SJSA1 (cell line): ENCODE data around the gene EML6. TPM values are rescaled to one million over a fixed set of nuclear protein-coding genes. Genes with fewer than 3 reads are reported as not detected.

ENCODE experiments used
- DNase-seq, 2 experiments: peaks; one replicate each; pipeline ENCODE4 v3.0.0-alpha.2; 2015 to 2020; ENCODE audit warnings: low spot score in 2 of 2, low read depth in 1 of 2
- H3K27ac ChIP-seq: fragments of 250-450 bp; sonication (Bioruptor Pico); 2 replicates; pipeline ENCODE4 v1.5.1; 2020; ENCODE audit warnings: mild to moderate bottlenecking, moderate library complexity
- H3K27me3 ChIP-seq: fragments of 250-450 bp; sonication (Bioruptor Pico); replicated peaks from 2 replicates; pipeline ENCODE4 v1.5.1; 2020; ENCODE audit warnings: mild to moderate bottlenecking, moderate library complexity
- H3K36me3 ChIP-seq: fragments of 250-450 bp; sonication (Bioruptor Pico); 2 replicates; pipeline ENCODE4 v1.5.1; 2020; ENCODE audit warnings: mild to moderate bottlenecking
- H3K4me1 ChIP-seq: fragments of 250-450 bp; sonication (Bioruptor Pico); replicated peaks from 2 replicates; pipeline ENCODE4 v1.6.1; 2021; ENCODE audit warnings: mild to moderate bottlenecking
- H3K4me3 ChIP-seq: fragments of 250-450 bp; sonication (Bioruptor Pico); 2 replicates; pipeline ENCODE4 v1.5.1; 2020; ENCODE audit warnings: mild to moderate bottlenecking
- H3K9me3 ChIP-seq: fragments of 250-450 bp; sonication (Bioruptor Pico); replicated peaks from 2 replicates; pipeline ENCODE4 v1.5.1; 2020; ENCODE audit warnings: mild to moderate bottlenecking
- total RNA-seq: library from RNA; depleted of rRNA; stranded (reverse); fragments of >200 nt; shearing (Covaris generic); gene quantifications from 2 replicates; pipeline ENCODE4 v1.2.3, GENCODE V29; 2014

The EML6 gene
- total RNA-seq, 1 experiment from 2014 or later: 1.3 TPM

DNA sequence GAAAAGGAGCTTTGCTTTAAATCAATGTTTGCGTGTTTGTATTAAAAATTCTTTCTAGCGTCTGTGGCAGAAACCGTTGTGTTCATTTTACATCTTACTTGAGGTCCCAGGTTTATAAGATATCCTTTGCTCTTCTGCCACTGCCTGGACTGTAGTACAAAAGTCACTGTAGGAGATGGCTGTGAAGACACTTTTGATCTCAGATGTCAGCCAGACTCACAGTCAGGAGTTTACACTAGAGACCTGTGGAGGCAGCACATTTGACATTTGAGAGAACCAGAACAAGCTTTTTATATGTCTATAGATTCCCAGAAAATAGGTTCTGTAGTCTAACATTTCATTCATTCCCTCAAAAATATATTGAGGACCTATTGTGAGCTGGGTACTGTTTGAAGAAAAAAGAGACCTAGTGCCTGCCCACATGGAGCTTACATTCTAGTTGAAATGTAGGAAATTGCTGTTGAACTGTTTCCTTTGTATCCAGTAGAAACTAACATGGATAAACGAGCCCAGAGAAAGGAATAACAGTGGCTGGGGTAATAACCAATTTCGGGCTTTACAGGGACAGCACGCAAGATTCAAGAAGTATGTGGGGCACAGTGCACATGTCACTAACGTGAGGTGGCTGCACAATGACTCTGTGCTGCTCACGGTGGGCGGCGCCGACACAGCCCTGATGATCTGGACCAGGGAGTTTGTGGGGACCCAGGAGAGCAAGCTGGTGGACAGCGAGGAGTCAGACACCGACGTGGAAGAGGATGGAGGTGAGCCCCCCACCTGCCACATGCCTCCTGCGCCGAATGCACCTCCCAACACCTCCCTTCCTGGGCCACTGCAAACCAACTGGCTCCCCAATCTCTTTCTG lies 204.5 kb downstream of the EML6 start:
- Histone ChIP-seq H3K4me3 (no peak overlapping the region), H3K27me3 (no peaks in the 10 kb centered on the region), H3K36me3 (no peaks in the 10 kb centered on the region), H3K27ac (no peak overlapping the region), H3K4me1 (no peaks in the 10 kb centered on the region), H3K9me3 (no peaks in the 10 kb centered on the region; the same call in 1 of the 2 replicates)
- no peak for DNase-seq

DNA sequence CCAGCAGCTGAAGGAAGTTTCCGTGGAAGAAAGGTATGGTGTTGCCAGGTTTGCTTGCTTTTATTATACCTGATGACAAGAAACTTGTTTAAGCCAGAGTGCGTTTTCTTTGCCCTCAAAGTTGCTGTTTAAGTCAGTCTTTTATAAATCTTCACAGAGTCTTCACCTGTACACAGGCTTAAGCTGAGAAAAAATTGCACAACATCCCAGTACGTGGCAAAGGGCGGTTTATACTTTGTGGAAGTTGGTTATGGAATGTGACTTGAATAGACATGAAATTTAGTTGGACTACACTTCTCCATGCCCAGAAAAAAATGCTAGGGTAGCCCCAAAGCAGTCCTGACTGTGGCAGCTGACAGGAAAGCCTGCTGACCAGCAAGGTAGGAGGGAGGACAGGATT lies 205.3 kb downstream of the EML6 start:
- Histone ChIP-seq H3K27me3 (no peaks in the 10 kb centered on the region), H3K4me1 (no peaks in the 10 kb centered on the region), H3K9me3 (no peaks in the 10 kb centered on the region; the same call in 1 of the 2 replicates), H3K27ac (no peak overlapping the region), H3K36me3 (no peaks in the 10 kb centered on the region), H3K4me3 (no peak overlapping the region)
- no peak for DNase-seq

DNA sequence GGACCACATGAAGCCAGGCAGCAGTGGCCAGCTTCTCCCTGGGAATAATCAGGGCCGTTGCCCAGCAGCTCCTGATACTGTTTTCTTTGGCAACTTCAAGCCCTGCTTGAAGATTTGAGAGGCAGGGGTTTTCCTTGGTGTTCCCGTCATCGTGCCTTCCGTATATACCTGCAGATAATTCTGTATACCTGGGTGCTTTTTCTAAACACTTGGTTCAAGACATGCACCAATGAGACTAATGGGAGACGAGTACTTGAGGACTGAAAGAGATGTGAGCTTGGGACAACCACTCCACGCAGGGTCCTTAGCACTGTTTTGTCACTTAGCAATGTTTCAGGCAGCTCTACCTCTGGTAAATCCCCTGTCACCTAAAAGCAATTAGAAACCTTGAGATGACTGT lies 208.0 kb downstream of the EML6 start:
- DNase-seq: no peak
- no peaks in the 10 kb centered on the region for H3K27me3 ChIP-seq
- H3K4me1 ChIP-seq: no peaks in the 10 kb centered on the region
- H3K27ac ChIP-seq: no peak overlapping the region
- H3K4me3 ChIP-seq: no peak overlapping the region
- no peaks in the 10 kb centered on the region for H3K36me3 ChIP-seq
- no peaks in the 10 kb centered on the region; the same call in 1 of the 2 replicates for H3K9me3 ChIP-seq

DNA sequence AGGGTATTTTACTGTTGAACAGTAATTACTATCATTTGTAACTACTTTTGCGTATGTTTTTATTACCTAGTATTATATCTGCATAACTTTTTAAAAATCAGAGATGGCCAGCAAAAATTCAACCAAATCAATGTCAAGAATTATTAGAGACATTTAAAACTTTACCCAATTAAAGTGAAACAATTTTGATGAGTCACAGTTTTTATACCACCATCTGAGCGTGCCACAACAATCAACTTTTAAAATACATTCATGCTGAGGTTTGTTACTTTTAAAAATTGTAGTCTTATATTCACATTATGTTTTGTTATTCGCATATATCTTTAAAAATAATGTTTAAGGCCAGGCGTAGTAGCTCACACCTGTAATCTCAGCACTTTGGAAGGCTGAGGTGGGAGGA lies 211.9 kb downstream of the EML6 start:
- H3K27me3 ChIP-seq: no peaks in the 10 kb centered on the region
- H3K9me3 ChIP-seq: no peaks in the 10 kb centered on the region; the same call in 1 of the 2 replicates

DNA sequence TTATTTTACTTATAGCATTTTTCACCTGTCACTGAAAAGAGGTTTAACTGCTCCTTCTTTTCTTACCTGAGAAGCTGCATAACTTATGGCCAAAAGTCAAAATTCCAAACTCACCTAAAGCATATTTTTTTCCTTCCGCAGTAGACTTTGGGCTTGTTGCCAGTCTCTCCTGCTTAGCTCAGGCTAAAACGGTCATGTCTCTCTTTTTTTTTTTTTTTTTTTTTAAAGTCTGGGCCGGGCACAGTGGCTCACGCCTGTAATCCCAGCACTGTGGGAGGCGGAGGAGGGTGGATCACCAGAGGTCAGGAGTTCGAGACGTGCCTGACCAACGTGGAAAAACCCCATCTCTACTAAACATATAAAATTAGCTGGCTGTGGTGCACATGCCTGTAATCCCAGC lies 213.3 kb downstream of the EML6 start:
- Histone ChIP-seq H3K4me3 (no peak overlapping the region), H3K9me3 (no peaks in the 10 kb centered on the region; the same call in 1 of the 2 replicates), H3K27me3 (no peaks in the 10 kb centered on the region), H3K27ac (no peak overlapping the region), H3K36me3 (no peaks in the 10 kb centered on the region), H3K4me1 (no peaks in the 10 kb centered on the region)
- DNase-seq: no peak

More for the DNA sequence above, 211.9 kb downstream of the EML6 start:
- no peak for DNase-seq
- H3K27ac ChIP-seq: no peak overlapping the region
- no peak overlapping the region for H3K4me3 ChIP-seq
- no peaks in the 10 kb centered on the region for H3K36me3 ChIP-seq
- no peaks in the 10 kb centered on the region for H3K4me1 ChIP-seq

DNA sequence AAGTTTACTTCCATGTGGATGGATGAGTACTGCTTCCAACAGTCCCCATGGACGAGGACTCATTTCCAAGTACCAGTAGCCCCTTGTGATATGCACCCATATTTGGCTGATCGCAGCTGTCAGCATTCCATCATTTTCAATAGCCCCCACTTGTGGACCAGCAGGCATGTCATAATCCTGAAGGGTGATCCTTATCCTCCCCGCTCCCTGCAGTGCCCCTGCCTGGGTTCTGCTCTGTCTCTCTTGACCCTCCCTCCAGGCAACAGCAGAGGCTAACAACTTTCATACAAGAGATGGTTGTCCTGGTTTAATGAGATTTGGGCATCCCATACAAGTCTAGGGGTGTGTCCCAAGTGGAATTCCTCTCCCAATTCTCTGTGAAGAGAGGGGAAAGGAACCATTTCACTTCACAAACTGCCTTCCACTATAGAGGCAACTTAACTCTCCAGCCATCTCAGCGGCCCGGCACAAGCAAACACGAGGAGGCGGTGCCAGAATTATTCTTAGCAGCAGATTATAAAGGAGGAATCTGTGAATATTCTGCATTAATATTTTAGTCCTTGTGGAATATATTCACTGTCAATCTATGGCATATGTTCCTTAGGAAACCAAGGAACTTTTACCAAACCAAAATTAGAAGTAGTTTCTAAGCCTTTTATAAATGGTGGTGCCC lies 216.1 kb downstream of the EML6 start:
- DNase-seq: no peak
- Histone ChIP-seq H3K36me3 (no peaks in the 10 kb centered on the region), H3K4me3 (no peak overlapping the region), H3K27me3 (no peaks in the 10 kb centered on the region), H3K9me3 (no peaks in the 10 kb centered on the region), H3K27ac (no peak overlapping the region), H3K4me1 (no peaks in the 10 kb centered on the region)

DNA sequence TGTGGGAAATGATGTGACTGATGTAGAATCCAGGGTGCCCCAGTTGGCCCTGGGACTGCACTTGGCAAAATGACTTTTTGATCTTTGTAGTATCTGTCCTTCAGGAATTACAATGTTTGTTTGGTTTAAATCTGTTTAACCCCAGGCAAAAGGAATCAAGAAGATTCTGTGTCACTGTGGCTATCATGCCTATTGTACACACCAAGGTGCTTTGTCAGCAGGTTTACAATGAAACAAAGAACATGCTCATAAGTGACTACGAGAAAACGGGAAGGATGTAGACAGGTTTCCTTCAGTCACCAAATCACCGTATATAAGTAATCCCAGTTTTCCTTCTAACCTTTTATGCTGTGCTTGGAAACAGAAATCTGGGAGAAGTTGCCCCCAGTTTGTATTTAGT lies 217.3 kb downstream of the EML6 start:
- Histone ChIP-seq H3K27ac (no peak overlapping the region), H3K36me3 (no peaks in the 10 kb centered on the region), H3K4me3 (no peak overlapping the region), H3K4me1 (no peaks in the 10 kb centered on the region), H3K27me3 (no peaks in the 10 kb centered on the region), H3K9me3 (no peaks in the 10 kb centered on the region)
- DNase-seq: no peak

DNA sequence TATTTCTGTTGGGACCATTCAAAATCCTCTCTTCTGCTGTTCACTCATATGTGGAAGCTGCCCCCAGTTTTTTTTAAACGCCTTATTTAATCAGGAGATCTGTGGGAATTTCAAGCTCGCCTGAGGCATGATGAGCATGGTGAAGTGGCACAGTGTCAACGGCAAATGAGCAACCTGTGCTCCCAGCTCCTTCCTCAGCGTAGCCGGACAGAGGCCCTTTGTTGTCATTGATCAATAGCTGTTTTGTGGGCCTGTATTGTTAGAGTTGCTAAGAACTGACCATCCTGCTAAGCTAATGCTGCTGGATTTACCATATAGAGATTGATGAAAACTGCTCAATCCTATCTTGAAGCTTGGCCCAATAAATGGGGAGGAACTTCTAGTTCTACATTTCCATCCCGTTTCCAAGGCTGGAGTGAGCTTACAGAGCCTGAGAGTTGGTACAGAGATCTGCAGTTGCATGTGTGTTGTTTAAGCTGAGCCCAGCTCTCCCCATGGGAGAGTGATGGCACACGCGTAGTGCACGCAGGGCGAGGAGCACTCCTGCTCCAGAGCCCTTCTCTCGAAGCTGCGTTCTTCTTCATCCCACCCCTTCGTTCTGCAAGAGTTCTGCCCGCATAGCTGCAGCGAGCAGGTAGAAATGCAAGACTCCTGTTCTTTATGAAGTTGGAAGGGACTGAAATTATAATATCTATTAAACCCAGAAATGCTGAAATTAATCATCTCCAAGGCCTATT lies 218.0 kb downstream of the EML6 start:
- no peaks in the 10 kb centered on the region for H3K36me3 ChIP-seq
- DNase-seq: no peak
- no peak overlapping the region for H3K4me3 ChIP-seq
- no peaks in the 10 kb centered on the region for H3K27me3 ChIP-seq
- H3K4me1 ChIP-seq: no peaks in the 10 kb centered on the region
- H3K27ac ChIP-seq: no peak overlapping the region
- no peaks in the 10 kb centered on the region for H3K9me3 ChIP-seq

DNA sequence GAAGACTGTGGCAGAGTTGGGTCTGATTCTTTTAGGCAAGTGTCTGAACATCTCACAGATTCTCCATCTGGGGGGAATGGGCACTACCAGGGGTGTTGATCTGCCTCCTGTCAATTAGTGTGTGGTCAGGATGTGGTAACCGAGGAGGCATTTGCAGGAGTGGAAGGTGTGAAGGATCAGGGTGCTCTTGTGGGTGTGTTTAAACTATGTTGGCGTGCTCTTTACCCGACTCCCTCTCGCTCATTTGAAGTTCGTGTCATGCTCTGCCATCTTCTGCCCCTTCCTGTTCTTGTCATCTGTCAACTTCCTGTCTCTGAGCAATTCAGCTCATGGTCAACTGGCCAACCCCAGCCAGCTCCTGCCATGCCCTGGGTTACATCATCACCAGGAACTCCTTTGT lies 218.9 kb downstream of the EML6 start:
- H3K27ac ChIP-seq: no peak overlapping the region
- no peaks in the 10 kb centered on the region for H3K27me3 ChIP-seq
- H3K4me1 ChIP-seq: no peaks in the 10 kb centered on the region
- no peaks in the 10 kb centered on the region for H3K36me3 ChIP-seq
- DNase-seq: no peak
- no peaks in the 10 kb centered on the region for H3K9me3 ChIP-seq
- no peak overlapping the region for H3K4me3 ChIP-seq

DNA sequence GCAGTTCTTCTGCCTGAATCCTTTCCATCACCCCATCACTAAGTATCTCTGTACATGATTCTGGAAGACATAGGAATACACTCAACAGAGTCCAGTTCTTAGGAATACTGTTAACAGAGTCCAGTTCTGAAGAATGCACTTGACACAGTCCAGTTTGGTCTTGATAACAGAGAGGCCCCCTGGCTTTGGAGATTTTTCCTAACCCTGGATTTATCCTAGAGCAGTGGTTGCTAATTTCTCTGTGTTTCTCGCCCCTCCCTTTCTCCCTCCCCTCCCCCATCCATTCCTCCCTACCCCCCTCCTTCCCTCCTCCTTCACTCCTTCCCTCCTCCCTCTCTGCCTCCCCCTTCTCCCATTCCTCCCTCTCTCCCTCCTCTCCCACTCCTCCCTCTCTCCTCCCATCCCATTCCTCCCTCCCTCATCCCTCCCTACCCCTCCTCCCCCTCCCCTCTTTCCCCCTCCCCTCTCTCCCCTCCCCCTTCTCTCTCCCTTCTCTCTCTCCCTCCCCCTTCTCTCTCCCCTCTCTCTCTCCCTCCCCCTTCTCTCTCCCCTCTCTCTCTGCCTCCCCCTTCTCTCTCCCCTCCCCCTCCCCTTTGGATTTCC lies 221.4 kb downstream of the EML6 start:
- no peaks in the 10 kb centered on the region for H3K4me1 ChIP-seq
- no peaks in the 10 kb centered on the region for H3K9me3 ChIP-seq
- no peak overlapping the region for H3K27ac ChIP-seq
- DNase-seq: no peak
- H3K36me3 ChIP-seq: no peaks in the 10 kb centered on the region
- H3K4me3 ChIP-seq: no peak overlapping the region
- H3K27me3 ChIP-seq: no peaks in the 10 kb centered on the region

DNA sequence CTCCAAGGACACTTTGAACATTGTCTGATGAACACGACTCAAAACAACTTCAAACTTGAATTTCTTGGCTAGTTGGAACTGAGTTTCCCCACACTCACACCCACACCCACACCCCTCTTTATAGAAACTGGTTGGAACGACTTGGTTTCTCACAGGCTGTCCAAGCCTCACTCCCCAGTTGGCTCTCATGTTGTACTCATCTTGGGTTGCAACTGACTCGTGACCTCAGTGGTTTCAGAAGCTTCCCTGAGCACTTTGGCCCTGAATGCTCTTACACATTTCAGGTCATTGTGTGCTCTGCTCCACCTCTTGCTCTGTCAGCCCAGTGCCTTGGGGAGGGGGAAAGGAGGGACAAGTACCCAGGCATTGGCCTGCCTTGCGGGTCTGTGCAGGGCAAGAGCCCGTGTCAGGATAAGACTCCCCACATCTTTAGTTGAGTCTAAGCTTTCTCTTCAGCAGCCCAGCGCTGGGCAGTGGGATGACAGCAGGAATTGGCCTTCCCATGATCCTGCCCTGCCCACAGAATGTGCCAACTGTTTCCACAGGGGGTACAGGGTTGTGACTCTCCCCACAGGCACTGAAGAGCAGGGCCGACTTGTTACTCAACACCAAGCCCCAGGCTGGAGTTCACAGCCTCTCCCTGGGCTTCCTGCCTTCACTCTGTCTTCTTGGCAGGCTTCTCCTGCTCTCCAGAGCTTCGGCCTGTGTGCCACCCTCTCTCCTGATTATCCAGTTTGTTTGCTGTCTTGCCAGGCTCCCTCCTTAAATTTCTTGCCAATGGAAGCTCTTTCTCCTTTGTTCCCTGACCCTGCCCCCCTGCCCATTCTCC lies 222.1 kb downstream of the EML6 start:
- no peak overlapping the region for H3K27ac ChIP-seq
- no peaks in the 10 kb centered on the region for H3K36me3 ChIP-seq
- no peak overlapping the region for H3K4me3 ChIP-seq
- no peaks in the 10 kb centered on the region for H3K27me3 ChIP-seq
- no peaks in the 10 kb centered on the region for H3K9me3 ChIP-seq
- no peaks in the 10 kb centered on the region for H3K4me1 ChIP-seq
- no peak for DNase-seq

DNA sequence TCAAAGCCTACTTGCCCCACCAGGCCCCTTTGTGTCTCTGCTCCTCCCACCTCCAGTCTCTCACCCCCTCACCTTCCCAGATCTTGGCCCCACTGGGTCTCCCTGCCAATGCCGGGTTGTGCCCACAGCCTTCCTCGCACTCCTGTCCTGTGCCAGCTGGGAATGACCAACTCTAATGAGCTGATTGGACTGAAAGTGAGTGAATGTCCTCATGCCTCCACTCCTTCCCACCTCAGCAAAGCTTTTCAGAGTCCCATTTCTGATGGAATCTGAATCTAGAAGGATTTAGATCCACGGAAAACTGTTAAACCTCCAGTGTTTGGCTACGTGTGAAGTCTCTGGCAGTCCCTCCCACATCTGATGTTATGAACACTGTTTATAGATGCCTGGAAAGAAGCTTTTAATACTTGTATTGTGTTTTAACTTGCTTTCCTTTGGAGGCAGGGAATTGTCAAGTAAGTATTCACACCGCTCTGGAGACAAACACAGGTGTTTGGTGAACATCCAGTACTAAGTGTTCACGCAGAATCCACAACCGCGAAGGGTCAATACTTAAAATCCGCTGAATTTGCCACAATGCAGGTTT lies 222.9 kb downstream of the EML6 start:
- Histone ChIP-seq H3K9me3 (no peaks in the 10 kb centered on the region), H3K27me3 (no peaks in the 10 kb centered on the region), H3K27ac (no peak overlapping the region), H3K4me3 (no peak overlapping the region), H3K4me1 (peaks cover under 1% of the 10 kb centered on the region; the same call in 1 of the 2 replicates), H3K36me3 (no peaks in the 10 kb centered on the region)
- no peak for DNase-seq

DNA sequence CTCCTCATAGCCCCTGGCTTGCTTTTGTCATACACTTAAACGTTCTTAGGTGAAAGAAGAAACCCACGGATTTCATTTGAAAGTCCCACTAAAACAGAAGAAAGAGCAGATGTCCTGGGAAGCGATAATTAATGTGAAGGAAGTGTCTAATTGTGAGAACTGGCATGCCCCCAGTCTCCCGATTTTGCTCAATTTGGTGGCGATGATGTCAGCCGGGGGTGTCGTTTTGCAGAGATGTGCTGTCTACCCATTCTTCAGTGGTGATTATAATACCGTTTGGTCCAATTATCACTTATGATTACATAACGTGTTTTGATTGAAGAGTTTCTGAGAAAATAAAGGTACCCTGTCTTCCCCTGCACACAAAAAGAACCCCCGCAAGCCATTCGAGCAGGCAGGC lies 223.7 kb downstream of the EML6 start:
- no peaks in the 10 kb centered on the region for H3K36me3 ChIP-seq
- H3K4me3 ChIP-seq: no peak overlapping the region
- DNase-seq: no peak
- H3K4me1 ChIP-seq: peaks cover 9% of the 10 kb centered on the region
- H3K27me3 ChIP-seq: no peaks in the 10 kb centered on the region
- no peaks in the 10 kb centered on the region for H3K9me3 ChIP-seq
- no peak overlapping the region for H3K27ac ChIP-seq
